SK-N-MC (cell line): ENCODE measurements around the gene HOXB9.

Experiments used
- EZH2 ChIP-seq: fragments of 200-600 bp; sonication (generic); IDR thresholded peaks from one replicate; pipeline ENCODE4 v1.6.1; 2017; ENCODE audit warnings: antibody characterized with exemption
- POLR2AphosphoS5 ChIP-seq: IDR thresholded peaks from 2 replicates; pipeline ENCODE4 v1.6.1; 2012; ENCODE audit warnings: mild to moderate bottlenecking, low read depth, low read length, borderline replicate concordance

DNA sequence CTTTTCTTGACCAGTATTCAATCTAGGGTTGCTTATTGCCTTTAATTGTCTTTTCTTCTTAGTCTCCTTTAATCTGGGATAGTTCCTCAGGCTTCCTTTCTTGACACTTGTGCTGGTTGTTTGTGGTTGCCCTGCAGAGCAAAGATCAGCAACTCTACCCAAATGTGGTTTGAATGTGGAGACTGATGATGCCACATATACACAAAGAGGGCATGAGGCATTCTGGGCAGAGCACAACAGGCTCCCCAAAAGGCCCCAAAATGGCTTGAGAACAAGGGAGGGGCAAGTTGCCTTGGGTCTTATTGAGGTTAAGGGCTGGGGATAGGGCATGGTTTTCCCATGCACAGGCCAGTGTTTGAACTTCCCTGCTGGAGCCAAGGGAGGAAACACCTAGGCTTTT, 29.8 kb upstream of the HOXB9 start:
- no peak for TF ChIP-seq POLR2AphosphoS5
- no peak for TF ChIP-seq EZH2
